GM08714 (cell line): ENCODE results near the gene PDZD2.
"Not testable (repeated sequence)": the region's sequence is repeated elsewhere in the genome, so short reads cannot be mapped to it uniquely, and the experiment has no call there.

ENCODE experiments used
- H3K4me3 ChIP-seq: fragments of 200-500 bp; sonication (Bioruptor generic); 2 replicates; pipeline ENCODE4 v1.5.1; 2014; ENCODE audit warnings: mild to moderate bottlenecking, low read length, inconsistent platforms
- ZNF274 ChIP-seq: IDR thresholded peaks from 2 replicates; pipeline ENCODE4 v1.6.1; 2012; ENCODE audit warnings: mild to moderate bottlenecking, low read depth, low read length

PDZD2 gene

DNA sequence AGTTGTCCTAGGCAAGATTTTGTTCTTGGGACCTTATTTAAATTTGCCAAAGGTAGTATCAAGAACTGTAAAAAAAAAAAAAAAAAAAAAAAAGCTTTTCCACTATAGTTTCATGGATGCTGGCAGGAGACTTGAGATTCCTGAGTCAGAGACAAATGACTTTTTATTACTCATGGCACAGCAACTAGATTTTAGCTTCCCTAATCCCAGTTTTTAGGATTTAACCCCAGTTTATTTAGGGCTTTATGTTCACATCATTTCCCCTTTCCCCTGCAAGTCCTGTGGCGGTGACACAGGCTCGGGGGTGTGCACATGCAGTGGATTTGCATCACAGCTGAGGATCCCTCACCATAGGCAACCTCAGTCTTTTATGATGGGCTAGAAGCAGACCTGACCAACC, 390.3 kb downstream of the PDZD2 start:
- no peak overlapping the region for H3K4me3 ChIP-seq
- TF ChIP-seq ZNF274, result no peak

GRCh38 chr5:32029781-32030180, 390.9 kb downstream of the PDZD2 start:
- no peak overlapping the region for H3K4me3 ChIP-seq

DNA sequence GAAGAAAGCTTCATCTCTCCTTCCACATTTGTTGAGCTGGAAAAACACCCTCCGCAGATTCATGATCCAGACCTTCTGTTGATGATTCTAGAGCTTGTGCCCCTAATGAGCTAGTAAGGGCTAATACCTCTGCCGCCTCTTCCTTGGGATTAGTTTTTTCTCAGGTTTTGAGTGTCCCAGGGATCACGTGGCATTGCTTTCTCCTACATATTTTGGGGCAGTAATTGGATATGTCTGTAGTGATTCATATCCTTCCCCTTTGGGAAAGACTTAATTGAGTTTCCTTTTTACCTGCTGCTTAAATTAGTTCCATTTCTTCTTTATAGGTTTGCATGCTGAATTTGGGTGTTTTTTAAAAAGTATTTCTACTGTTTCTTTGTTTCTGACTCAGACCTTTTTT, 391.3 kb downstream of the PDZD2 start:
- no peak overlapping the region for H3K4me3 ChIP-seq
- no peak for TF ChIP-seq ZNF274

More at GRCh38 chr5:32029781-32030180, 390.9 kb downstream of the PDZD2 start:
- no peak for TF ChIP-seq ZNF274

DNA sequence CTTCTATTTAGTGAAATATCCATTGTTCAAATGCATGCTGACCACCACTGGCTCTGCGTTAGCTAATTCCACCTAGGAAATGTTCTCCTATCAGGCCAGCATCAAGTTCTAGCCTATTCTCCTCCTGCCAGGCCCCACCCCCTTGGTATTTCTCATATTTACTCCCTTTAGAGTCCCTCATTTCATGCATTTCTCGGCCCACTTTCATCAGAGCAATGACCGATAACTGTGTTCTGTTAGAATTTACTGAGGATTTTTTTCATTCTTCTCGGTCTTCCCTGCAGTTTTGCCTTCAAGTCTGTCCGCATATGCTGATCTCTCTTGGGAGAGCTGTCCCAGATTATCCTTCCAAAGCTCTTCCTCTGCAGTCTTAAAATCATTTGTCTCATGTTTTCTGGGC, 391.8 kb downstream of the PDZD2 start:
- no peak overlapping the region for H3K4me3 ChIP-seq
- no peak for TF ChIP-seq ZNF274

DNA sequence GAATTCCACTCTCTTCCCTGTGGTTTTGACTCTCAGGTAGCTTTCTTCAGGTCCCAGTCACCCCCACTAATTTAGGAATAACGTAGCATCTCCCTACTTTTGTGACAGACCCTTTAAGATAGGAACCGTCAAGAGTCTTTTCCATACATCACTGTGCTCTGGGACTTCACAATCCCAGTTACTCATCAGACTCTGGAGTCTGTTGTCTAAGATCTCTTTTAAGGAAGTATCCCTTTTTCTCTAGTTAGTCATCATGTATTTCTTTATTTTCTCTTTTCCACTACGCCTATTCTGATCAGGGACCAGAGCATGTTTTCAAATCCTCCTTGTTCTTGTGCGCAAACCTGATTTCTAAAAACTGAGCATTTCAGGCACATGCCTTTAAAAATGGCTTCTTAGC, 392.2 kb downstream of the PDZD2 start:
- no peak for TF ChIP-seq ZNF274
- H3K4me3 ChIP-seq, result no peak overlapping the region

DNA sequence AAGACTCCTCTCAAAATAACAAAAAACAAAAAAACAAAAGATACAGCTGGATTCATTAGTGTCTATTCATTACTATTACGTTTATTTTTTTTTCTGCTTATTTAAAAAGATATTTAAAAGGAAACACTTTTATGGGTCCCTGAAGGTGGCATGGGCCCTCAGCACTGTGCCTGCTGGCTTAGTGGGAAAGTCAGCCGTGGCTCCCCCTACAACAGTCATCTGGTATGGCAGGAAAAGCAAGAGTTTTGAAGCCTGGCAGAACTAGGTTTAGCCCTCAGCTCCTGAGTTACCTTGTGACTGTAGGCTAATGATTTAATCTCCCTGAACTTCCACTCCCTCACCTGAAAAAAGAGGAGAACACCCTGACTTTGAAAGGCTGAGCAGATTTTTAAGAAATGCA, 399.6 kb downstream of the PDZD2 start:
- H3K4me3 ChIP-seq, result no peak overlapping the region
- no peak for TF ChIP-seq ZNF274

- not testable (repeated sequence) for H3K4me3 ChIP-seq
Observed at GRCh38 chr5:32039133-32039532, 400.2 kb downstream of the PDZD2 start.

DNA sequence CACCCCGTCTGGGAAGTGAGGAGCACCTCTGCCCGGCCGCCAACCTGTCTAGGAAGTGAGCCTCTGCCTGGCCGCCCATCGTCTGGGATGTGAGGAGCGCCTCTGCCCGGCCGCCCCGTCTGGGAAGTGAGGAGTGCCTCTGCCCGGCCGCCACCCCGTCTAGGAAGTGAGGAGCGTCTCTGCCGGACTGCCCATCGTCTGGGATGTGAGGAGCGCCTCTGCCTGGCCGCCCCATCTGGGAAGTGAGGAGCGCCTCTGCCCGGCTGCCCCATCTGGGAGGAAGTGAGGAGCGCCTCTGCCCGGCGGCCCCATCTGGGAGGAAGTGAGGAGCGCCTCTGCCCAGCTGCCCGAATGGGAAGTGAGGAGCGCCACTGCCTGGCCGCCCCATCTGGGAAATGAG, 400.7 kb downstream of the PDZD2 start:
- H3K4me3 ChIP-seq, result not testable (repeated sequence)

DNA sequence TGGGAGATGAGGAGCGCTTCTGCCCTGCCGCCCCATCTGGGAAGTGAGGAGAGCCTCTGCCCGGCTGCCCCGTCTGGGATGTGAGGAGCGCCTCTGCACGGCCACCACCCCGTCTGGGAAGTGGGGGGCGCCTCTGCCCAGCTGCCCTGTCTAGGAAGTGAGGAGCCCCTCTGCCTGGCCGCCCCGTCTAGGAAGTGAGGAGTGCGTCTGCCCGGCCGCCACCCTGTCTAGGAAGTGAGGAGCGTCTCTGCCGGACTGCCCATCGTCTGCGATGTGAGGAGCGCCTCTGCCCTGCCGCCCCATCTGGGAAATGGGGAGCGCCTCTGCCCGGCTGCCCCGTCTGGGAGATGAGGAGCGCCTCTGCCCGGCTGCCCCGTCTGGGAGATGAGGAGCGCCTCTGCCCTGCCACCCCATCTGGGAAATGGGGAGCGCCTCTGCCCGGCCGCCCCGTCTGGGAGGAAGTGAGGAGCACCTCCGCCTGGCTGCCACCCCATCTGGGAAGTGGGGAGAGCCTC, 401.3 kb downstream of the PDZD2 start:
- H3K4me3 ChIP-seq, result not testable (repeated sequence)

GRCh38 chr5:32042551-32042961, 403.6 kb downstream of the PDZD2 start:
- H3K4me3 ChIP-seq, result no peak overlapping the region
- no peak for TF ChIP-seq ZNF274

GRCh38 chr5:32043105-32043504, 404.2 kb downstream of the PDZD2 start:
- H3K4me3 ChIP-seq, result no peak overlapping the region
- no peak for TF ChIP-seq ZNF274

DNA sequence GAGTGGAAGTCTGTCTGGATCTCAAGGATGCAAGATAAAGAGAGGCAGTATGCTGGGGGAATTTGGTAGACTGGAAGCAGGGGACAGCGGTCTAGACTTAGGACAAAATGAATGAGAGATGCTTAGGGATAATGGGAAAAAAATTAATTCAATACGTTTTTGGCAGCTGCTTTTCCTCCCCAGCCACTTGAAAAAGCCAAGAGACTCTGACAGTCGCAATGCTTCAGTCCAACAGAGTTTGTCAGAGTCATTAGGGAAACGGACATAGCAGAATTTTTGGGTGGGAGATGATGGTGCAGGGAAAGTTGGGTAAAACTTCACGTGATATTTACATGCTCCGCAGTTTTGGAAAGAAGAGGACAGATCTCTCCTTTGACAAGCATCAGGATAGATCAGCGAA, 405.5 kb downstream of the PDZD2 start:
- TF ChIP-seq ZNF274, result no peak
- H3K4me3 ChIP-seq, result no peak overlapping the region

DNA sequence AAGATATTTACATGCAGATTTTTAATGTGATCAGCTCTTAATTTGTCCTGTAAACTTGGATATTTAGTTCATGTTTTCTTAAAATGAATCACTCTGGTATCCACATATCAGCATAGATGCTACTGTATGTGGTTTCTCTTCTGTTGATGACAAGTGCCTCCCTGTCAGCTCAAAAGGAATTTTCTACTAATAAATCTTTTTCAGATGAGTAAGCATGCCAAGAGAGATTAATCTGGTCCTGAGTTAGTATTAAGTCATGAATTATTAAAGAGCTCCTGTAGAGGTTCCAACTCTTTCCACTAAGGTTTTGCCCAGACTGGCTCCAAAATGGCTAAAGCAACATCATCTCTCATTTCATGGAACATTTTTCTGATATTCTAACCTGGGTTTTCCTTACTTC, 406.0 kb downstream of the PDZD2 start:
- no peak overlapping the region for H3K4me3 ChIP-seq
- no peak for TF ChIP-seq ZNF274

DNA sequence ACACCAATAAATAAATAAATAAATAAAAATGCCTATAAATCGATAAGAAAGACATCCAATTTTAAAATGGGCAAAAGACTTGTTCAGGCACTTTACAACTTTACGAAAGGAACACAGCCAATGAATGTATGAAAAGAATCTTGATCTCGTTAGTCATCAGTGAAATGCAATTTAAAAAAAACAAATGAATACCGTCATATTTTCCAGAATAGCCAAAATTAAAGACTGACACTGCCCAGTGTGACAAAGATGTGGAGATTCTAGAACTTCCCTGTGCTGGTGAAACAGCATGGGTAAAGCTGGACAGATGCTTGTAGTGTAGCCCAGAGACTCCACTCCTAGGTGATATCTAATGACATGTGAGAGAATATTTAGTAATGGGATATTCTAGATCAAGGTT, 408.1 kb downstream of the PDZD2 start:
- TF ChIP-seq ZNF274, result no peak

DNA sequence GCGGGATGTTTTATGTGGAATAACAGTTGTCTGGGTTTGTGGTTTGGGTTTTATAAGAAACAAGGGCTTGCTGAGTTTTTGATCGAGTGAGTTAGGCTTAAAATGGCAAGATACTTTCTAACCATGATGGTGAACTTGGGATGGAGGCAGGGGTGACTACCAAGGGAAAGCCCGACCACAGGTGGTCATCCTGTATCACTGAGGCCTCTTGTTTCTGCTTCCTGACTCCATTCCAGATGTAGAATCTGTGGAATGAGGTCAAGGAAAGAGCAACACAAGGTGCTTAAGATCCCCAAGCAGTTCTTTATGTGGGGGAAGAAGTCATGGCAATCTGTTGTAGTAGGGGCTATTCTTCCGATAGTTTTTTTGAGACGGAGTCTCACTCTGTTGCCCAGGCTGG, 412.9 kb downstream of the PDZD2 start:
- H3K4me3 ChIP-seq, result no peak overlapping the region
- TF ChIP-seq ZNF274, result no peak

More for the DNA sequence above, 408.1 kb downstream of the PDZD2 start:
- H3K4me3 ChIP-seq, result no peak overlapping the region

- H3K4me3 ChIP-seq, result no peak overlapping the region
- no peak for TF ChIP-seq ZNF274
Observed at GRCh38 chr5:32055891-32056866, 417.2 kb downstream of the PDZD2 start.
